Transverse colon (tissue), 4 donors: ENCODE measurements around the gene KIAA1210.

ENCODE experiments used
- CTCF ChIP-seq, 5 experiments: fragments of 200-600 bp in 3 of 5; fragments of 450-650 bp in 2 of 5; sonication (generic) in 3 of 5; IDR thresholded peaks; 1 replicate in 2 of 5; 2 replicates in 3 of 5; pipeline ENCODE4 v1.5.1; 2016 to 2017; ENCODE audit warnings: antibody characterized with exemption in 5 of 5, inconsistent platforms in 3 of 5, mild to moderate bottlenecking in 2 of 5, moderate library complexity in 1 of 5
- EP300 ChIP-seq: sonication (generic); formaldehyde crosslinking; IDR thresholded peaks from one replicate; pipeline ENCODE4 v1.6.1; 2017; ENCODE audit warnings: antibody characterized with exemption, low read depth
- POLR2A ChIP-seq: fragments of 450-650 bp; IDR thresholded peaks from one replicate; pipeline ENCODE4 v1.6.1; 2016; ENCODE audit warnings: antibody characterized with exemption, mild to moderate bottlenecking, moderate library complexity
- POLR2AphosphoS5 ChIP-seq, 3 donors: sonication (generic); formaldehyde crosslinking; IDR thresholded peaks; one replicate each; pipeline ENCODE4 v1.6.1; 2016; ENCODE audit warnings: antibody characterized with exemption in 3 of 3

DNA sequence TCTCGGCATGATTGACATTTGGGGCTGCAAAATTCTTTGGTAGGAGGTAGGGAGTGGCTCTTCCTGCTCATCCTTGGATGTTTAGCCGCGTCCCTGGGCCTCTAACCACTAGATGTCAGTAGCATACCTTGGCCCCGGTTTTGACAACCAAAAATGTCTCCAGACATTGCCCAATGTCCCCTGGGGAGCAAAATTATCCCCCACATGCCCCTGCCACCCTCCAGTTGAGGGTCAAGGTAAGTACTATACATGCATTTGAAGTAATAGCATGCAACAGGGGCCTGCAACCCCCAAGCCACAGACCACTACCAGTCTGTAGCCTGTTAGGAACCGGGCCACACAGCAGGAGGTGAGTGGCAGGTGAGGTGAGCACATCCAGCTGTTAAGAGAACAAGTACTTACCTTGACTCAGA lies 17.6 kb upstream of the KIAA1210 start:
- TF ChIP-seq CTCF (IDR thresholded peaks at IDR 0.05) = peak in 2 of 5 experiments; percentile 17 to 22
- no peak for TF ChIP-seq POLR2AphosphoS5 (IDR thresholded peaks at IDR 0.05)
- TF ChIP-seq EP300 = no peak
- no peak for TF ChIP-seq POLR2A
